K562 (cell line): Measurements from ENCODE around the gene SPATS2. TPM values are rescaled to one million over a fixed set of nuclear protein-coding genes. Genes with fewer than 3 reads are reported as not detected.
A peak's percentile ranks its signal among the peaks of the same experiment; 100 is the strongest.

ENCODE experiments used
- ASH1L ChIP-seq: fragments of 450-650 bp; IDR thresholded peaks from 2 replicates; pipeline ENCODE4 v1.6.1; 2018; ENCODE audit warnings: borderline replicate concordance, mild to moderate bottlenecking, low read depth; ENCODE audit not compliant: partially characterized antibody
- ATF1 ChIP-seq, 2 experiments: fragments of 450-650 bp in 1 of 2; IDR thresholded peaks; 2 replicates each; pipeline ENCODE4 v1.6.1; 2016; ENCODE audit warnings: missing compliant biosample characterization in 1 of 2, missing genetic modification characterization in 1 of 2
- BRCA1 ChIP-seq, 2 experiments: fragments of 450-650 bp in 1 of 2; sonication (generic) in 1 of 2; formaldehyde crosslinking in 1 of 2; IDR thresholded peaks; 2 replicates each; pipeline versions ENCODE4 v1.5.0 to v1.6.1; 2017 to 2020; ENCODE audit warnings: mild to moderate bottlenecking in 1 of 2, missing genetic modification reagents in 1 of 2
- BRD9 ChIP-seq: fragments of 450-650 bp; IDR thresholded peaks from 2 replicates; pipeline ENCODE4 v1.6.1; 2018; ENCODE audit warnings: low read depth; ENCODE audit not compliant: partially characterized antibody
- CC2D1A ChIP-seq: fragments of 450-650 bp; IDR thresholded peaks from 2 replicates; pipeline ENCODE4 v1.6.1; 2017; ENCODE audit warnings: mild to moderate bottlenecking
- FIP1L1 ChIP-seq: fragments of 200-400 bp; formaldehyde crosslinking; IDR thresholded peaks from 2 replicates; pipeline ENCODE4 v1.6.1; 2018; ENCODE audit warnings: mild to moderate bottlenecking, low read depth, low read length; ENCODE audit not compliant: poor library complexity, severe bottlenecking
- FUS ChIP-seq: fragments of 200-400 bp; formaldehyde crosslinking; optimal IDR thresholded peaks from 2 replicates; pipeline ENCODE3; 2017; ENCODE audit warnings: low read depth, low read length
- KLF1 ChIP-seq: fragments of 450-650 bp; IDR thresholded peaks from 2 replicates; pipeline ENCODE4 v1.6.1; 2016; ENCODE audit warnings: missing genetic modification characterization, missing compliant biosample characterization
- MTF1 ChIP-seq: fragments of 250-450 bp; sonication (Bioruptor Pico); IDR thresholded peaks from 2 replicates; pipeline ENCODE4 v1.9.0; 2021; ENCODE audit warnings: moderate library complexity, mild to moderate bottlenecking, inconsistent platforms, borderline replicate concordance
- MYC ChIP-seq, 2 experiments: fragments of 250-450 bp in 1 of 2; sonication (Bioruptor Pico) in 1 of 2; IDR thresholded peaks; 2 replicates each; pipeline versions ENCODE4 v1.5.1 to v1.6.1; 2012 to 2021; ENCODE audit warnings: low read depth in 2 of 2, borderline replicate concordance in 1 of 2, improper control_type of control experiment in 1 of 2, low read length in 1 of 2, mild to moderate bottlenecking in 1 of 2, moderate library complexity in 1 of 2
- NCOR1 ChIP-seq: fragments of 450-650 bp; IDR thresholded peaks from 2 replicates; pipeline ENCODE4 v1.6.1; 2016; ENCODE audit warnings: mild to moderate bottlenecking, moderate library complexity
- PCBP1 ChIP-seq: fragments of 200-400 bp; formaldehyde crosslinking; IDR thresholded peaks from 2 replicates; pipeline ENCODE4 v1.6.1; 2018; ENCODE audit warnings: mild to moderate bottlenecking, low read depth, low read length; ENCODE audit not compliant: poor library complexity, severe bottlenecking
- PTTG1 ChIP-seq: fragments of 450-650 bp; IDR thresholded peaks from 2 replicates; pipeline ENCODE4 v1.6.1; 2016; ENCODE audit warnings: low read depth, mild to moderate bottlenecking, missing genetic modification characterization, missing compliant biosample characterization
- SMARCA4 ChIP-seq: fragments of 450-650 bp; IDR thresholded peaks from 2 replicates; pipeline ENCODE4 v1.6.1; 2016
- TCF7L2 ChIP-seq: fragments of 150-350 bp; IDR thresholded peaks from 2 replicates; pipeline ENCODE4 v1.6.1; 2016; ENCODE audit warnings: low read depth, mild to moderate bottlenecking, low read length, moderate library complexity
- ZNF121 ChIP-seq: sonication (generic); formaldehyde crosslinking; conservative IDR thresholded peaks from 2 replicates; pipeline ENCODE4 v1.8.0; 2022; ENCODE audit warnings: missing genetic modification reagents
- ZNF175 ChIP-seq: fragments of 200-800 bp; sonication (Bioruptor generic); IDR thresholded peaks from 2 replicates; pipeline ENCODE4 v1.6.1; 2016; ENCODE audit warnings: low read depth, mild to moderate bottlenecking, missing genetic modification characterization, missing compliant biosample characterization
- ZNF561 ChIP-seq: fragments of 450-650 bp; formaldehyde crosslinking; conservative IDR thresholded peaks from 2 replicates; pipeline ENCODE4 v1.4.0; 2020; ENCODE audit warnings: mild to moderate bottlenecking, moderate library complexity
- ZNF695 ChIP-seq: fragments of 450-650 bp; formaldehyde crosslinking; IDR thresholded peaks from 2 replicates; pipeline ENCODE4 v1.4.0; 2020; ENCODE audit warnings: mild to moderate bottlenecking, moderate library complexity
- ZNF707 ChIP-seq: fragments of 250-450 bp; sonication (Bioruptor Pico); conservative IDR thresholded peaks from 2 replicates; pipeline ENCODE4 v1.8.0; 2022; ENCODE audit warnings: inconsistent platforms, mild to moderate bottlenecking, moderate library complexity
- ZNF717 ChIP-seq: fragments of 250-450 bp; sonication (Bioruptor Pico); IDR thresholded peaks from 2 replicates; pipeline ENCODE4 v1.5.0; 2021
- polyA plus RNA-seq, 8 experiments: library from polyadenylated mRNA; depleted of rRNA in 4 of 8; stranded (reverse) in 5 of 8; unstranded in 3 of 8; fragments of >200 nt; fragmentation: Nextera tagmentation in 2 of 8; fragmentation: Illumina TruSeq in 1 of 8; extraction: Ambion mirVana in 2 of 8; extraction: Trizol in 1 of 8; gene quantifications; 2 replicates each; pipeline versions ENCODE4 v1.2.1 to v1.2.3, GENCODE V29; 2011 to 2014; ENCODE audit warnings: inconsistent platforms in 1 of 8, missing spikeins in 1 of 8
- total RNA-seq, 7 experiments: library from RNA; depleted of rRNA in 6 of 7; stranded (reverse); fragments of >200 nt in 6 of 7; fragmentation: Illumina TruSeq in 2 of 7; extraction: Trizol in 2 of 7; gene quantifications; 2 replicates each; pipeline versions ENCODE4 v1.2.1 to v1.2.3, GENCODE V29; 2011 to 2021; ENCODE audit warnings: low replicate concordance in 1 of 7
- TF ChIP-seq, protein P1 (sequence below): fragments of 450-650 bp; formaldehyde crosslinking; IDR thresholded peaks from 2 replicates; pipeline ENCODE4 v1.4.0; 2022; ENCODE audit warnings: mild to moderate bottlenecking, moderate library complexity
- TF ChIP-seq, protein P2 (sequence below): fragments of 200-800 bp; sonication (Bioruptor generic); IDR thresholded peaks from 2 replicates; pipeline ENCODE4 v1.6.1; 2016; ENCODE audit warnings: missing genetic modification characterization, missing compliant biosample characterization

SPATS2 gene
- total and polyA plus RNA-seq, 9 of the 15 experiments (the other 6 are each of a cell fraction or from before 2014, with no cell fraction given) = 5.4 to 48.2 (median 17.5) TPM

DNA sequence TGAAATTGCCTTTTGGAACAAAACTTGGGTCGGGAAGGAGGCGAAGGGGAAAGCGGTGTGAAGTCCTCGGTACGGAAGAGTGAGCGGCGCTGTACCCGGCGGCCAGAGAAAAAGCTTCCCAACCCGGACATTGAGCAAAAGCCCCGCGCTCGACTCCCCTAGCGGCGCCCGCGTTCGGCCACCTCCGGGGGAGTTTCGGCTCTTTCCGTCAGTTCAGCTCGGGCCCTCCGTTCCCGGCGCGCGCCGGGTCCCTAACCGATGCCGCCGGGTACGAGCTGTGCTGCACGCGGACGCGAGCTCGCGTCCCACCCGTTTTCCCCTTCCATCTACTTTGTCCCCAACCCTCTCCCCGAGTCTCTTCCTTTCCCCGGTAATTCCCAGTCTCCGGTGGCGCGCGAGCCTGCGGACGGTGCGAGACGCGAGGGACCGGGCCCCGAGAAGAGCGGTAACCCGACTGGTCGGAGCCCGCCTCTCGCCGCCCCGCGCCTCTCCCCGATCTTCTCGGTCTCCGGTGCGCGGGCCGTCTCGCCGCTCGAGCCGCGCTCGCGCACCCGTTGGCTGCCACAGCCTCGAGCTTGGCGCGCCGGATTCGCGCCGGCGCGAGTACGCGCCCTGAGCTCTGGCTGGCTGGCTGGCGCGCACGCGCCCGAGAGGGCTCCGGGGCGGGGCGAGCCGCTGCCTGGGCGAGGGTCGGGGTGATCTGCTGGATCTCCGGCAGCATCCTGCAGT, 446 bp upstream of the SPATS2 start (continued):
- TF ChIP-seq MTF1 (CRISPR knock-in tag) (no peak), PTTG1 (tag) (no peak), ZNF695 (CRISPR knock-in tag) (no peak), ATF1 (CRISPR knock-in tag; IDR thresholded peaks at IDR 0.05) (no peak), ATF1 (tag; IDR thresholded peaks at IDR 0.05) (peak; percentile 60), ZNF717 (CRISPR knock-in tag) (no peak), BRD9 (peak; percentile 25), FUS (no peak), MYC (IDR thresholded peaks at IDR 0.05; ENCODE audit: low read depth, low read length) (peak; percentile 56; the same call in 1 of the 2 replicates), MYC (CRISPR knock-in tag; IDR thresholded peaks at IDR 0.05; ENCODE audit: borderline replicate concordance, low read depth) (peak; percentile 64; the same call in 1 of the 2 replicates), SMARCA4 (no peak), TCF7L2 (no peak), ZNF175 (CRISPR knock-in tag) (peak; percentile 82; the same call in 1 of the 2 replicates), ASH1L (peak; percentile 31), ZNF121 (CRISPR knock-in tag) (no peak), KLF1 (tag) (no peak), ZNF707 (CRISPR knock-in tag) (no peak), PCBP1 (no peak), ZNF561 (CRISPR knock-in tag) (no peak), CC2D1A (no peak), FIP1L1 (peak; percentile 70), BRCA1 (IDR thresholded peaks at IDR 0.05) (no peak), BRCA1 (CRISPR knock-in tag; IDR thresholded peaks at IDR 0.05) (no peak), NCOR1 (0 out of 2 replicates have a peak, but pooled peaks have one; percentile 14)
- TF ChIP-seq, protein P1, sequence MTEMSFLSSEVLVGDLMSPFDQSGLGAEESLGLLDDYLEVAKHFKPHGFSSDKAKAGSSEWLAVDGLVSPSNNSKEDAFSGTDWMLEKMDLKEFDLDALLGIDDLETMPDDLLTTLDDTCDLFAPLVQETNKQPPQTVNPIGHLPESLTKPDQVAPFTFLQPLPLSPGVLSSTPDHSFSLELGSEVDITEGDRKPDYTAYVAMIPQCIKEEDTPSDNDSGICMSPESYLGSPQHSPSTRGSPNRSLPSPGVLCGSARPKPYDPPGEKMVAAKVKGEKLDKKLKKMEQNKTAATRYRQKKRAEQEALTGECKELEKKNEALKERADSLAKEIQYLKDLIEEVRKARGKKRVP (CRISPR knock-in tag) = no peak
- TF ChIP-seq, protein P2, sequence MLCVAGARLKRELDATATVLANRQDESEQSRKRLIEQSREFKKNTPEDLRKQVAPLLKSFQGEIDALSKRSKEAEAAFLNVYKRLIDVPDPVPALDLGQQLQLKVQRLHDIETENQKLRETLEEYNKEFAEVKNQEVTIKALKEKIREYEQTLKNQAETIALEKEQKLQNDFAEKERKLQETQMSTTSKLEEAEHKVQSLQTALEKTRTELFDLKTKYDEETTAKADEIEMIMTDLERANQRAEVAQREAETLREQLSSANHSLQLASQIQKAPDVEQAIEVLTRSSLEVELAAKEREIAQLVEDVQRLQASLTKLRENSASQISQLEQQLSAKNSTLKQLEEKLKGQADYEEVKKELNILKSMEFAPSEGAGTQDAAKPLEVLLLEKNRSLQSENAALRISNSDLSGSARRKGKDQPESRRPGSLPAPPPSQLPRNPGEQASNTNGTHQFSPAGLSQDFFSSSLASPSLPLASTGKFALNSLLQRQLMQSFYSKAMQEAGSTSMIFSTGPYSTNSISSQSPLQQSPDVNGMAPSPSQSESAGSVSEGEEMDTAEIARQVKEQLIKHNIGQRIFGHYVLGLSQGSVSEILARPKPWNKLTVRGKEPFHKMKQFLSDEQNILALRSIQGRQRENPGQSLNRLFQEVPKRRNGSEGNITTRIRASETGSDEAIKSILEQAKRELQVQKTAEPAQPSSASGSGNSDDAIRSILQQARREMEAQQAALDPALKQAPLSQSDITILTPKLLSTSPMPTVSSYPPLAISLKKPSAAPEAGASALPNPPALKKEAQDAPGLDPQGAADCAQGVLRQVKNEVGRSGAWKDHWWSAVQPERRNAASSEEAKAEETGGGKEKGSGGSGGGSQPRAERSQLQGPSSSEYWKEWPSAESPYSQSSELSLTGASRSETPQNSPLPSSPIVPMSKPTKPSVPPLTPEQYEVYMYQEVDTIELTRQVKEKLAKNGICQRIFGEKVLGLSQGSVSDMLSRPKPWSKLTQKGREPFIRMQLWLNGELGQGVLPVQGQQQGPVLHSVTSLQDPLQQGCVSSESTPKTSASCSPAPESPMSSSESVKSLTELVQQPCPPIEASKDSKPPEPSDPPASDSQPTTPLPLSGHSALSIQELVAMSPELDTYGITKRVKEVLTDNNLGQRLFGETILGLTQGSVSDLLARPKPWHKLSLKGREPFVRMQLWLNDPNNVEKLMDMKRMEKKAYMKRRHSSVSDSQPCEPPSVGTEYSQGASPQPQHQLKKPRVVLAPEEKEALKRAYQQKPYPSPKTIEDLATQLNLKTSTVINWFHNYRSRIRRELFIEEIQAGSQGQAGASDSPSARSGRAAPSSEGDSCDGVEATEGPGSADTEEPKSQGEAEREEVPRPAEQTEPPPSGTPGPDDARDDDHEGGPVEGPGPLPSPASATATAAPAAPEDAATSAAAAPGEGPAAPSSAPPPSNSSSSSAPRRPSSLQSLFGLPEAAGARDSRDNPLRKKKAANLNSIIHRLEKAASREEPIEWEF (CRISPR knock-in tag) = no peak
